ENCODE results near the gene FAM168B.

The FAM168B gene

DNA sequence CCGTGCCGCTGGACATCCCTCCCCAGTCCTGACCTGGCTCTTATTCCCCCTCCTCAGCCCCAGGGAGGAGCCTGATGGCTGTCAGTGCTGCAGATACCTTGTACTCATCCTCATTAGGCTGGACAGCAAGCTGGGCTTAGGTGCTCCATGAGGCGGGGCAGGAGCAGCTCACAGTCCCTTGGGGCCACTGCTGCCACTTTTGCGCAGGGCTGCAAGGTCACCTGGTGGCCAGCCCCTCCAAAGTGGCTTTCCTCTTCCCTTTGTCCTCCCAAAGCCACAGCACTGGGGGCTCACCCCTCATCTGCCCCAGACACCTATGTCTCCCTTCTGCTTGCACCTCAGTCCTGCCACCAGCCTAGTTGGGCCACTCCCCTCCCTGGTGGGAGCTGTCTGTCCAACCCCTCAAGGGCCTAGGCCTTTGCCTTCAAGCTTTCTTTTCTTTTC is 60.8 kb downstream of the FAM168B start:
- TF ChIP-seq ZFX (IDR thresholded peaks at IDR 0.05) = no peak
- TF ChIP-seq, protein P1, sequence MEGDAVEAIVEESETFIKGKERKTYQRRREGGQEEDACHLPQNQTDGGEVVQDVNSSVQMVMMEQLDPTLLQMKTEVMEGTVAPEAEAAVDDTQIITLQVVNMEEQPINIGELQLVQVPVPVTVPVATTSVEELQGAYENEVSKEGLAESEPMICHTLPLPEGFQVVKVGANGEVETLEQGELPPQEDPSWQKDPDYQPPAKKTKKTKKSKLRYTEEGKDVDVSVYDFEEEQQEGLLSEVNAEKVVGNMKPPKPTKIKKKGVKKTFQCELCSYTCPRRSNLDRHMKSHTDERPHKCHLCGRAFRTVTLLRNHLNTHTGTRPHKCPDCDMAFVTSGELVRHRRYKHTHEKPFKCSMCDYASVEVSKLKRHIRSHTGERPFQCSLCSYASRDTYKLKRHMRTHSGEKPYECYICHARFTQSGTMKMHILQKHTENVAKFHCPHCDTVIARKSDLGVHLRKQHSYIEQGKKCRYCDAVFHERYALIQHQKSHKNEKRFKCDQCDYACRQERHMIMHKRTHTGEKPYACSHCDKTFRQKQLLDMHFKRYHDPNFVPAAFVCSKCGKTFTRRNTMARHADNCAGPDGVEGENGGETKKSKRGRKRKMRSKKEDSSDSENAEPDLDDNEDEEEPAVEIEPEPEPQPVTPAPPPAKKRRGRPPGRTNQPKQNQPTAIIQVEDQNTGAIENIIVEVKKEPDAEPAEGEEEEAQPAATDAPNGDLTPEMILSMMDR (conservative IDR thresholded peaks at IDR 0.05) = no peak
- no peak overlapping the region for H3K27ac ChIP-seq

DNA sequence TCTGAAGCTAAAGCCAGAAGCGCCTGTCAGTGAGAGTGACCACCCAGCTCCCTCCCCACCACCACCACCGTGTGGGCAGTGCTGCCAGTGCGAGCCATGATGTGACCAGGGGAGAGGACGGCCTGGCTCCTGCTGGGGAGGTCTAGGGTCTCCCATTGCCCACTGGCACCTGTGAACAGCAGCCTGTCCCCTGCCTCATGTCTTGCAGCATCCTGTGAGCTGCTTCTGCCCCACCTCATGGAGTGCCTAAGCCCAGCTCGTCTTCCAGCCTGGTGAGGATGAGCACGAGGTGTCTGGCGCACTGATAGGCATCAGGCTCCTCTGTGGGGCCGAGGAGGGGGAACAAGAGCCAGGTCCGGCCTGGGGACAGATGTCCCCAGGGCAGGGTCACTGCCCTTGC is 61.4 kb downstream of the FAM168B start:
- H3K27ac ChIP-seq = no peak overlapping the region
- TF ChIP-seq ZFX (IDR thresholded peaks at IDR 0.05) = no peak
- TF ChIP-seq, protein P1 (conservative IDR thresholded peaks at IDR 0.05) = no peak

DNA sequence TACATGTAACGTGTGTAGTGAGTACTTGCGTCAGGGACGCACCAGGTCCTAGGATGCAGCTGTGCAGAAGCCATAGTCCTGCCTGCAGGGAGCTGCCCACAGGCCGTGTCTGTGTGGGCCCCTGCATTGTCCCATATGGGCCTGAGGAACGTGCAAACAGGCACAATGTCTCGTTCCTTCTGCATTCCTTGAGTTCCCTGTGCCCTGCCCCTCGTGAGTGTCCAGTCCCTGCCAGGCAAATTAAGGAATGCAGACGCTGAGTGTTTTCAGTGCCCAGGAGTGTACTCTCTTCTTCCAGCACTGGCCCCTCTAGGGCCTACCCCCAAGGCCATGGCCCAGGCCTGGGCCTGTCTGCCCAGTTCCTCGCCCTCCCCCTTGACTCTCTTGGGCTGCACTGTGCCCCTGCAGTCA is 61.8 kb downstream of the FAM168B start:
- TF ChIP-seq, protein P1 (conservative IDR thresholded peaks at IDR 0.05) = no peak
- no peak for TF ChIP-seq ZFX (IDR thresholded peaks at IDR 0.05)
- no peak overlapping the region for H3K27ac ChIP-seq

DNA sequence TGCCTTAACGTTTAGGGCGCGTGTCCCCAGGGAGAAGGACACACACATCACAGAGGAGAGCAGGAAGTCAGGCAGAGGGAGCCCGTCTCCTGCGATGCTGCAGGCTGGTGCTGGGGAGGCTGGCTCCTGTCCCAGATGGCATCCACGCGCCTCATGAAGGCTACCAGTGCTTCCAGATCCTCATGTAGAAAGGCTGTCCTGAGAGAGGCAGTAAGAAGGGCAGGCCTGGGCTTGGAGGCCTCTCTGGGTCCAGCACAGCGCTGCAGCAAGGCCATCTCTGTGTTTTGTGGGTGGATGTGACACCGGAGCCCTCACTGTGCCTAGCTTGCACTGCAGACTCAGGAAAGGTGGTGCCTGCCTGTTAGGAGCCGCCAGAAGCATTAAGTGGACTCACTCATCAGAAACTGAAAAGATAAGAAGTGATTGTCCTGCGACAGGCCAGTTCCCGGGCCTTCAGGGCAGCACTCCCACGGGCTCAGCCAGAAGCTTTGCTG is 62.7 kb downstream of the FAM168B start:
- no peak overlapping the region for H3K27ac ChIP-seq
- TF ChIP-seq ZFX (IDR thresholded peaks at IDR 0.05) = no peak
- TF ChIP-seq, protein P1 (conservative IDR thresholded peaks at IDR 0.05) = no peak

DNA sequence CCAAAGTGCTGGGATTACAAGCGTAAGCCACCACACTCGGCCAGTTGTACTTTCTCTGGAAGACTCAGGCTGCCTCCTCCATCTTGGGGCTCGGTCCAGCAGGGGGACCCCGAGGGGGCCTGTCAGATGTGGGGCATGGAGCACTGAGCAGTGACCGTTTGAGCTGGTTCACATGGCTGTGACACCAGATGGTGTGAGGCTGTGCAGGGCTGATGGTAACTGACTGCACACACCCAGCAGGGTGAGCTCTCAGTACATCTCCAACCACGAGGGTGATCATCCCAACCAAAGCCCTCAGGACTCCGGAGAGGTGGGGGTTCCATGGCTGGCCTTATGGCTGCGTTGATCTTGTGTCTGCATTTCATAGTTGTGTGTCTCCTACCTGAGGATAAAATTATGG is 63.4 kb downstream of the FAM168B start:
- TF ChIP-seq ZFX (IDR thresholded peaks at IDR 0.05) = no peak
- TF ChIP-seq, protein P1 (conservative IDR thresholded peaks at IDR 0.05) = no peak
- no peak overlapping the region for H3K27ac ChIP-seq

DNA sequence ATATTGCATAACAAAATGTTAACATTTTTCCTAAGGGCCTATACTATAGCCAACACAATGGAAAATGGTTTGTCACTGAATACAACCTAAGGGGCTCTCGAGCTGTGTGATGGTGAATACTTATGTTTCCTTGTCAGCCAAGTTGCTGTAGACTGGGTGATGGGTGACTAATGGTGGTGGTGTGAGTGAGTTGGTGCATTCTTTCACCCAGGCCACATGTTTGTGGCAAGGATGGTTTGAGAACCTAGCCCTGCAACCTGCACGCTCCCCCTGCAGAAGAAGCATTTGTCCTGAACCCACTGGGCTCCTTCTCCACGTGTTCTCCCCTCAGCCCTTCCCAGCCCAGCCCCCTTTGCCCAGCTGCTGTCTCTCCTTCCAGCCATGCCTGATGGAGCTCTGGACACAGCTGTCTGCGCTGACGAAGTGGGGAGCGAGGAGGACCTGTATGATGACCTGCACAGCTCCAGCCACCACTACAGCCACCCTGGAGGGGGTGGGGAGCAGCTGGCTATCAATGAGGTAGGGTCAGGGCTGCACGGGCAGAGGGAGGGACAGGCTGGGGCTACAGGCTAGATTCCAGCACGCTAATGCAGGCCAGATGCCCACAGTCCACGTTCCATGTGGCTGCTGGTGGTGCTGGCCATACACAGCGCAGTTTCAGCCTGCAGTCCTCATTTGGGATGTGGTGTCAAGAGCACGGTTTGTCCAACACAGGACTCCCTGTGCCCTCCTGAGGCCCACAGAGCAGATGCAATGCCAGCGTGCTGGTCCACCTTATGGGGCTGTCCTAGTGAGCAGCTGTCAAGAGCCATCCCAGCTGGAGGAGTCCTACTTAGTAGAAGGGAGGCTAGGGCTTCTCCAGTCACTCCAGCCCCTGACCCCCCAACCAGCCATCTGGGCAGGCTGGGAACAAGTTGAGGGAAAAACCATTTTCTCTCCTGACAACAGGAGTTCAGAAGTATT is 65.4 kb downstream of the FAM168B start:
- no peak overlapping the region for H3K27ac ChIP-seq
- TF ChIP-seq, protein P1 (conservative IDR thresholded peaks at IDR 0.05) = no peak
- TF ChIP-seq ZFX (IDR thresholded peaks at IDR 0.05) = no peak

DNA sequence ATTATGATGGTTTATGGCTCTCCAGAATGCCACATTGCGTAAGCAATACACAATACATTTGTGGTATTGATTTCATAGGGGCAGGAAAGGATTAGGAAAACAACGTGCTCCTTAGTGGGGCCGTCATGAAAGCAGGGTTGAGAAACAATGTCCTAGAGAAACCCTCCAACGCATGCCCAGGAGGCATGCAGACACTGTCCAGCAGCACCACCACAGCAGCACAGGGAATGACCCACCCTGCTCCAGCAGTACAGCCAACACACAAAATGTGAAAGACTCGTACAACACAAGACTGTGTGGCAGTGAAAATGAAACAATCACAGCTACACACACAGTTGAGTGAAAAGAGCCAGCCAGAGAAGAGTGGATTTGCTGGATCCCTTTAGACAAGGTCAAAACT is 66.3 kb downstream of the FAM168B start:
- no peak for TF ChIP-seq ZFX (IDR thresholded peaks at IDR 0.05)
- TF ChIP-seq, protein P1 (conservative IDR thresholded peaks at IDR 0.05) = no peak

More for the DNA sequence above, 66.3 kb downstream of the FAM168B start:
- no peak overlapping the region for H3K27ac ChIP-seq
